Upper lobe of left lung (tissue), 4 donors: ENCODE results near the gene ATP2A3.

Experiments
- CTCF ChIP-seq, 6 experiments: fragments of 450-650 bp in 4 of 6; fragments of 200-600 bp in 2 of 6; sonication (generic) in 2 of 6; IDR thresholded peaks; one replicate each; pipeline ENCODE4 v1.5.1; 2016 to 2019; ENCODE audit warnings: antibody characterized with exemption in 6 of 6
- EP300 ChIP-seq, 4 donors: sonication (generic); formaldehyde crosslinking; IDR thresholded peaks; one replicate each; pipeline ENCODE4 v1.5.1; 2017; ENCODE audit warnings: antibody characterized with exemption in 4 of 4, control low read depth in 2 of 4
- POLR2A ChIP-seq, 4 donors: fragments of 450-650 bp; IDR thresholded peaks; one replicate each; pipeline ENCODE4 v1.5.1; 2016 to 2017; ENCODE audit warnings: antibody characterized with exemption in 4 of 4, mild to moderate bottlenecking in 2 of 4
- POLR2AphosphoS5 ChIP-seq, 2 donors: sonication (generic); formaldehyde crosslinking; IDR thresholded peaks; one replicate each; pipeline ENCODE4 v1.5.1; 2017; ENCODE audit warnings: antibody characterized with exemption in 2 of 2

- TF ChIP-seq CTCF (IDR thresholded peaks at IDR 0.05) (no peak), POLR2AphosphoS5 (IDR thresholded peaks at IDR 0.05) (no peak), POLR2A (IDR thresholded peaks at IDR 0.05) (no peak), EP300 (IDR thresholded peaks at IDR 0.05) (no peak)
Measured at GRCh38 chr17:3974980-3975379, 10.7 kb upstream of the ATP2A3 start.
